GM19324 (cell line): Measurements from ENCODE around the gene TWIST2.

ENCODE experiments used
- ATAC-seq: cut with Tn5 transposase; IDR thresholded peaks from one replicate; pipeline ENCODE4 v1.9.1; 2021; ENCODE audit warnings: mild to moderate bottlenecking, moderate library complexity; ENCODE audit not compliant: unreplicated experiment, low FRiP score

The TWIST2 gene

GRCh38 chr2:238872026-238872425 lies 24.1 kb downstream of the TWIST2 start:
- ATAC-seq: no peak

- ATAC-seq: no peak
Observed at GRCh38 chr2:238872628-238873380, 24.9 kb downstream of the TWIST2 start.

DNA sequence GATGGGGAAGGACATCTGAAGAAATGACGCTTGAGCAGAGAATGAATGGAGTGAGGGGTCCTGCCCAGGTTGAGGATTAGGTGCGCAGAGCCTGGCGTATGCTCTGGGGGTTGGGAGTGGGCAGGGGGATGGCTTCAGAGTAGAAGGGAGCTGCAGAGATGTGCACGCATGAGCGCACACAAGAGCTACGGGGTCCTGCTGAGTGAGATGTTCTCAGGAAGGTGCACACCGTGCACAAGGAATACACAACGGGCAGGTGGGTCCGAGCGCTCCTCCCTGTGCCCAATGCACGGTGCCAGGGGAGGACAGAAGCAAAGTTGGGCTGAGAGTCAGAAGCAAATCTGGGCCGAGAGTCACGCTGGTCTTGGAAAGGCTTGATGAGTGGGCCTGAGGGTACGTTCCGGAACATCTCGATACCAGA lies 25.5 kb downstream of the TWIST2 start:
- no peak for ATAC-seq

- no peak for ATAC-seq
Observed at GRCh38 chr2:238873841-238874240, 26.0 kb downstream of the TWIST2 start.

DNA sequence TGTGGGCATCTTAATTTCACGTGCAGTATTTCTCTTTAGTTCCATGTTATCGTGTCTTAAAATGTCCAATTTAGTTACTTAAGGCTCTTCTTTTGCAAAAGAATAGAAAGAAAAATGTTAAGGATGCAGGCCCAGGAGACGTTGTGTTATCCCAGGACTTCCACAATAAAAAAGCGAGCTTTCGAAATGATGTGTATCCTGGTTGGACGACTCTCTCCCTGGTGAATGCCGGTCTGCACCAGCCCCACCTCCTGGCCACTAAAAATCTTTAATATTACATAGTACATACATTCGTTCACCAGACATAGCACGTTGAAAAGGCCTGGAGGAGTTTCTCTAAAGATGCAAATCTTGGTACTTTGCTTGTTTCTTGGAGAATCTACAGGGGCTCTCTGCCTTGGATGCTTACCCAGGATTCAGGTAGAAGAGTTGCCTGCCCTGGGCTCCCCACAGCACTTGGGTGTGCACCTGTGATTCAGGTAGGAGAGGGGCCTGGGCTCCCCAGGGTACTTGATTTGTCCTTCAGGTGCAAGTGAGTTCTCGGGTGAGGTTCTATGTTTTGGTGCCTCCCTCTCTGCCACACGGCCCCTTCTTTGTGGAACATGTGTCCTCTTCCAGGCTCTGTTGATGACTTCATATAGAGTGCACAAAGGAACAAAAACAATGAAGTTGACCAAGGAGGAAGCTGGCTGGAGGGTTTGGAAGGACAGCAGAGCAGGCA lies 26.6 kb downstream of the TWIST2 start:
- ATAC-seq: no peak

DNA sequence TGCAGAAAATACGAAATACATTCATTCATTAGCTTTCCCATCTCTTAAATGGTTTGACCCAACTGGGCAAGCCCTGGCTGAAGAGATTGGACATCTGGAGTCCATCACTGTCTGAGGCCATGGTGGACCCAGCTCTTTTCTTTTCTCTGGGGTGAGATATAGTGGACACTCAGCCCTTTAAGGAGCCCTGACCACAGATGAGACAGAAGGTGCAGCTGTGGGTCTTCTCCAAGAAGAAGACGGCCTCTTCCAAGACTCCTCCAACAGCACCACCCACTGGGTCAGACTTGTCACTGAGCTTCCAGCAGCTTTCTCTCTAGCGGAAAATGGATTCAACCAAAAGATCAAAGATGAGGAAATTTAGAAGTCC lies 27.2 kb downstream of the TWIST2 start:
- no peak for ATAC-seq

DNA sequence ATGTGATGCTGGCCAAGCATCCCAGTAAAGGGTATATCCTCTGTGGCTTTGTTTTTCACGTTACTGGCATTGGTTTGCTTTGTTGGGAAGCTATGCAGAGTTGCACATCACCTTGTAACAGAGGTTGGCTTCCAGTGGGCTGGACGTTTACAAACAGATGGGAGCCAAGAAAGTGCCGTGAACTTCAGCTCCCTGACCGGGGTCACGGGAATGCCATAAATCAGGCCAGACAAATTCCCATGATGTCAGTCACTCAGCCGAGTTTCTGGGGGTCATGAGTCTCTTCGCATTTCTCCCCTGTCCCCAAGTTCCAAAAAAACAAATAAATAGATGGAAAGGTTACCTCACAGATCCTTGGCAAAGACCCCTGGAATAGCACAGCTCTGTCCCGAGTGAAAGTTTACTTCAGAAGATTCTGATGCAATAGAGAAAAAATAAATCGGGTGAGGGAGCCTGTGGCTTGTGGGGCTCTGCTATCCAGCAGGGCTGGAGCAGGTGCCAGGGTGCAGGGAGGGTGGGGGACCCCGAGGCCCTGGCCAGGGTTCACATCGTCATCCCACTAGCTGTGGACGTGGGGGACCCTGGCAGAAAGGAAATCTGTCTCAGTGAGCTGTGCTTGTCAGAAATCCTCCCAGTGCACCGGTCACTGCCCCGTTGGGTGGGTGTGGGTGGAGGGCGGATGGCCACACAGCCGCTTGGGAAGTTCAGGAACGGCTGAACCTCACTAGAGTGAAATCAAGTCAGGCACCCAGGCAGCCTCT lies 27.8 kb downstream of the TWIST2 start:
- ATAC-seq: no peak

DNA sequence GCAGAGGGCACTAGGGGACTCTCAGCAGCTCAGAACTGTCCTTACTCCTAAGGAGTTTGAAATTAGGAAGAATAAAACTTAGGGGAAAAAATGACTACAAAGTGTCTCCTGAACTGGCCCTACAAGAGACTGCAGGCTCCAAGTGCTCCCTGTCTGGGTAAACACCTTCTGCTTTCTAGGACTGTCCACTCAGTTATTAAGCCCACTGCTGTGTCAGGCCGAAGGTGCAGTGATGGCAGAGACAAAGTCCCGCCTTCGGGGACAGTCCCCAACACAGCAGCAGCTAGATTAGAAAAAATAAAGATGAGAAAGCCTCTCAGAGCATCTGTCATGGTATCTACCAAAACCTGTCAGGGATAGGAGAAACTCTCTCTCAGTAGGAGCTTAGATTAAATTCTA lies 28.3 kb downstream of the TWIST2 start:
- no peak for ATAC-seq

- no peak for ATAC-seq
Observed at GRCh38 chr2:238878051-238878735, 30.3 kb downstream of the TWIST2 start.

DNA sequence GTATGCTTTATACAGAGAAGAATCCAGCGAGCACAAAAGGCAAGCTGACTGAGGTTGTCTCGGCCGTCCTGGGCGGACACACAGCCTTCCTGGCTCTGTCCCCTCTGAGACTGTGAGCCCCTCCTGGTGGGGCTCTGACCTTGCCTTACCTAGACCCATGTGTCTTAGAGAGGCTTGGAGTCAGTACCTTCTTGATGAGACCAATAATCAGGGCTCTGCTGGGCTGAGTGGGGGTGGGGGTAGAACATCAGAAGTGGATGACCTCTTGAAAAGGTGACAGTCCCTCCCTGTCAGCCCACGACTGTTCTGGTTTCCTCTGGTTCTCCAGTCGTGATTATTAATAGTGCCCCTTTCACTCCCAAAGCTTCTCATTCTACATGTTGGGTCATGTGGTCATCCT lies 31.2 kb downstream of the TWIST2 start:
- no peak for ATAC-seq

GRCh38 chr2:238879621-238880377 lies 31.9 kb downstream of the TWIST2 start:
- no peak for ATAC-seq

DNA sequence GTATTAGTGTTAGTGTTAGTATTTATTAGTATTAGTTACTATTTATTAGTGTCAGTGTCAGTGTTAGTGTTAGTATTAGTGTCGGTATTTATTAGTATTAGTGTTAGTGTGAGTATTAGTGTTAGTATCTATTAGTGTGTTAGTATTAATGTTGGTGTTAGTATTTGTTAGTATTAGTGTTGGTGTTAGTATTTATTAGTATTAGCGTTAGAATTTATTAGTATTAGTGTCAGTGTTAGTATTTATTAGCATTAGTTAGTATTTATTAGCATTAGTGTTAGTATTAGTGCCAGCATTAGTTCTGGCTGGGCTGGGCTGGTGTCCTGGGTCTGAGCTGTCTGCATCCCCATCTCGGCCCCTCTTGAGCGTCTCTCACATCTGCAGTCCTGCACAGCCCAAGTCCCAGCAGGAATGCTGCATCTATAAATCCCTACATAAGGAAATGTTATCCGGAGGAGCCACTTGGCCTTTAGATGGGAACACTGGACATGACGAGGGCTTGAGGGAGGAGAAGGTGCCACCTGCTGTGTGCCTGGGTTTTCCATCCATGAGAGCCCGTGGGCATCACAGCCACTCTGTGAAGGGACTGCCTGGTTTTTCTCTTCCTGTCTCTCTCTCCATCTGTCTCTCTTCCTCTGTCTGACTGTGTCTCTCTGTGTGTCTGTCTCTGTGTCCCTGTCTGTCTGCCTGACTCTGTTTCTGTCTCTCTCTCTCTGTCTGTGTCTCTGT lies 33.6 kb downstream of the TWIST2 start:
- ATAC-seq: no peak

GRCh38 chr2:238882082-238882755 lies 34.3 kb downstream of the TWIST2 start:
- ATAC-seq: no peak

DNA sequence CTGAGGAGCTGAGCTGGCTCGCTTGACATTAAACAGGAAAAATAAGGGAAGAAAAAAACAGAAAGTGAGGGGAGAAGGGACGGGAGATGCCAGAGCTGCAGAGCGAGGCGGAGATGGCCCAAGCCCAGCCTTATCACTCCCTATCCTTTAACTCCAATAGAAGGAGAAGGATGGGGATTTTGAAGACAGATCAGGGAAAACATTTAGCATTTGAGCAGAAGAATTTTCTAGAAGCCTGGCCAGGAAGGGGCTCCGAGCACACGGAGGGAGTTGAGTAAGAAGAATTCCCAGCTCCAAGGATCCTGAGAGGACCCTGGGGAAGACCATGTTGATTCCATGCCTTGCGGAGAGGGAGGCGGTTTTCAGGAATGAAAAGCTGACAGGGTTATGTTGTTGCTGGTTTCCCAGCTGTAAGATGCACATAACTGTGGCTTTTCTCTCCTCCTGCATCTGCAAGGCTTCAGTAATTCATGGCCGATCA lies 35.6 kb downstream of the TWIST2 start:
- no peak for ATAC-seq

GRCh38 chr2:238884122-238884811 lies 36.4 kb downstream of the TWIST2 start:
- no peak for ATAC-seq

DNA sequence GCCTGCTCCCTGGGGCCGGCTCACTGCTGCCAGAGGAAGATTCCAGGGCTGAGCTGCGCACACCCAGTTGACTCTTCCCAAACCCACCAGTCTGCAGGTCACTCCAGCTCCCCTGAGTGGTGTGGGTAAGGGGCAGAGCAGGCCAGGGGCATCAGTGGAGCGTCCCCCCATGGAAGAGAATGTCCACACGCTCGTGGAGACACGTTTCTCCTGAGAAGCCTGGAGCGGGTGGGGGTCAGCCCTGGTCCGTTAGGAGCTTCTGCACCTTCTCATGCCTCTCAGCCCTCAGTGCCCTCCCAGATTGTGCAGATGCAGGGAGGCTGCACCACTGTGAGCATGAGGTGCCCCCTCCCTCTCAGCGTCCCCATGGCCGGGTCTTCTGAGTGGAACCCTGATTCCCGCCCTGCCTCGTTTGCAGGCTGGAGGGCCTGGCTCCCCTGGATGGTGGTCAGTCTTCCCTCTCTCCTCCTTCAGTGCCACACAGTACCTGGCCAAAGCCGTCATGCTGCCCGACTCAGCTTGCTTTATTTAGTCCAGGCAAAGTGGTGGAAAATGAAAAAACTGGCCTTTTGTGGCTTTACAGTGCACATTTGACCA lies 37.0 kb downstream of the TWIST2 start:
- no peak for ATAC-seq

DNA sequence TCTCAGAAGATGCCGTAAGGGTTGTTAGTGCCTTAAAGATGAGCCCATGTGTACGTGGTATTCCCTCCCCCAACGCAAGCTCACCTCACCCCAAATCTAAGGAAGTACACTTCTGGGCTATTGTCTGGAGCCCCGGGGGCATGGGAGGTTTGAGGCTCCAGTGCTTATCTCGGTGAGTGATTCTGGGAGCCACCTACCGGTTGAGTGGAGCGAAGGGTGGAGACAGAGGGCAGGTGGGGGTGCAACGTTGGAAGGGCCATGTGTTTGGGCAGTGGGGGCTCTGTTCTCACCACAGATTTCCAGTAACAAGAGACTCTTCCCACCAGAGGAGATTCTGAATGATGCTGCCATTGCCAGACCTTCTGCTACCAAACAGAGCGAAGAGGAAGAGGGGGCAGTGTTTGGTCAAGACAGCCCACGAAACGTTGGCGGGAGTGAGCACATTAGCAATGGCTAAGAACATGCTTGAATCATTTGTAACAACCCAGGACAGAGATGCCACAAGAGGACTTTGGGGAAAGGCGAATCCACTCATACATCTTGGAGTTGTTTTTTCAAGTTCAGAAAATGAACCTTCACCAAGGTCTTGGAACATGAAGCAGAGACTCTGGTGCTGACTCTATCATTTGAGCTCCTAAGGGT lies 38.7 kb downstream of the TWIST2 start:
- ATAC-seq: no peak
